GM12865 (cell line): Measurements from ENCODE around the gene CGNL1.

ENCODE experiments used
- DNase-seq: peaks from one replicate; pipeline ENCODE4 v3.0.0; 2010; ENCODE audit warnings: low read depth
- H3K4me3 ChIP-seq: 2 replicates; pipeline ENCODE4 v1.5.1; 2011; ENCODE audit warnings: mild to moderate bottlenecking, low read depth, low read length, control low read depth
- TF ChIP-seq, protein P1 (sequence below): IDR thresholded peaks from 2 replicates; pipeline ENCODE4 v1.5.1; 2011; ENCODE audit warnings: low read length, control low read depth, low read depth, inconsistent platforms; ENCODE audit not compliant: insufficient read depth; ENCODE audit errors: missing control alignments

Gene CGNL1

DNA sequence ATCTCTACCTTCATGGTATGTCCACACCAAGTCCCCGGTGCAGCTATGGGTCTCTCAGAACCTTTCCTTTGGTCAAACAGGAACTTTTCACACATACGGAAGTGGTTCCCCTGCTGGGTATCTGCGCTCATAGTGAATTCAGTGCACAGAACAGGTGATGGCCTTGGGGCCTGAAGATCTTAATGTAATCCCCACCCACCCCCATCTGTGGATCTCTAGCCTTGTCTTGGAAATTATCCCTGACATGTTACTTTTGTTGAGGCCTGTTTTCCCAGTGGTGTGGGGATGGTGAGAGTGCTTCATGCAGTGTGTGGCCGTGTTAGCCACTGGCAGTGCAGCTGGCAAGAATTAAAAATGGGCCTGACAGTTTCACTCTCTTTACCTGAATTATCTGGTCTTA, 143.5 kb downstream of the CGNL1 start:
- DNase-seq: no peak
- TF ChIP-seq, protein P1, sequence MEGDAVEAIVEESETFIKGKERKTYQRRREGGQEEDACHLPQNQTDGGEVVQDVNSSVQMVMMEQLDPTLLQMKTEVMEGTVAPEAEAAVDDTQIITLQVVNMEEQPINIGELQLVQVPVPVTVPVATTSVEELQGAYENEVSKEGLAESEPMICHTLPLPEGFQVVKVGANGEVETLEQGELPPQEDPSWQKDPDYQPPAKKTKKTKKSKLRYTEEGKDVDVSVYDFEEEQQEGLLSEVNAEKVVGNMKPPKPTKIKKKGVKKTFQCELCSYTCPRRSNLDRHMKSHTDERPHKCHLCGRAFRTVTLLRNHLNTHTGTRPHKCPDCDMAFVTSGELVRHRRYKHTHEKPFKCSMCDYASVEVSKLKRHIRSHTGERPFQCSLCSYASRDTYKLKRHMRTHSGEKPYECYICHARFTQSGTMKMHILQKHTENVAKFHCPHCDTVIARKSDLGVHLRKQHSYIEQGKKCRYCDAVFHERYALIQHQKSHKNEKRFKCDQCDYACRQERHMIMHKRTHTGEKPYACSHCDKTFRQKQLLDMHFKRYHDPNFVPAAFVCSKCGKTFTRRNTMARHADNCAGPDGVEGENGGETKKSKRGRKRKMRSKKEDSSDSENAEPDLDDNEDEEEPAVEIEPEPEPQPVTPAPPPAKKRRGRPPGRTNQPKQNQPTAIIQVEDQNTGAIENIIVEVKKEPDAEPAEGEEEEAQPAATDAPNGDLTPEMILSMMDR: no peak
- H3K4me3 ChIP-seq: no peak overlapping the region

DNA sequence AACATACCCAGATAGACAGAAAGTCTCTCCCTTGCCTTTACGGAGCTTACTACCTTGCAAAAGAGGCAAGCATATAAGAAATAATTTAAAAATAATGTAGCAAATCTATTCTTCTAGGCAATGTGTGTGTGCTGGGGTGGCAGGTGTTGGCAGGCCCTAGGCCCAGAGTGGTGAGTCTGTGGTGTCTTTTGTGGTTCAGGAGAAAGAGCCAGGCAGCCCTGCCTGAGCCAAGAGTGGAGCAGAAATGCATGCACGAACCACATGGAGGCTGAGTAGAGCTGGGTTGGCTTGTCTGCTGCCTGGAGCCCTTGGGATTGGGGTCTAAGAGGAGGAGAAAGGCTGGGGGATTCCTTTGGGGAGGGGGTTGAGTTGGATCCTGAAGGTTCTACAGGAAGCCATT, 145.2 kb downstream of the CGNL1 start:
- H3K4me3 ChIP-seq: no peak overlapping the region
- no peak for DNase-seq
- TF ChIP-seq, protein P1: no peak

DNA sequence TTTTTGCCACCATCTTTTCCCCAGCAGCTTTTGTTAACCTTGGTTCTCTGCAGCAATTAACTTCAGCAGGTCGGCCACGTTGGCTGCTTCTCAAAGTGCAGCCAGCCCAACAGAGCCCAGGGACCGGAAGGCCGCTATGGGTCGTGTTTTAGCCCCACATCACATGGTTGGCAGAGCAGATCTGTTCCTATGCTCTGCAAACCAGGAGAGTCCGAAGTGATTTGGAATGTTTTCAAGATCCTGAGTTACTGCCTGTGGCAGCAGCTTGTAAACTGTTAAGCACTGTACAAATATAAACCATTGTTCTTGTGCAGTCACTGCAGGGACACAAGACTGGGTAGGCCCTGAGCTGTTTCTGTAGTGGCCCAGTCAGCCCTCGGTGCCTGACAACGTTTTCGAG, 145.8 kb downstream of the CGNL1 start:
- no peak overlapping the region for H3K4me3 ChIP-seq
- TF ChIP-seq, protein P1: no peak

DNA sequence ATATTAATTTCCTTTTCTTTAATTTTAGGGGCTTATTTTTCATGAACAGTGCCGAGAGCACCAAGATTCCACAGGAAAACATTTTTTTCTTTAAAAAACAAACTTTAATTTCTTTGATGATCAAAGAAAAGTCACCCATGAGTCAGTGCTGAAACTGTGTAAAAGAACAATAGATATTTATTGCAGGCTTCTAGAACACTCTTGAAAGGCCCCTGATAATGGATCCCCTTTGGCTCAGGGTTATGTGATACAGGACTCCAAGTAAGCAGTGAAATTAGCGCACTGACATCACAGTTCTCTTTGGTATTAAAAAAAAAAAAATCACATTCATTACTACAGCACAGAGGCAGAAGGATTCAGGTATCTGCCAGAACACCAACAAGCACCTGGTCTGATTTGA, 149.3 kb downstream of the CGNL1 start:
- H3K4me3 ChIP-seq: no peak overlapping the region
- TF ChIP-seq, protein P1: no peak

More for the DNA sequence above, 145.8 kb downstream of the CGNL1 start:
- DNase-seq: no peak

DNA sequence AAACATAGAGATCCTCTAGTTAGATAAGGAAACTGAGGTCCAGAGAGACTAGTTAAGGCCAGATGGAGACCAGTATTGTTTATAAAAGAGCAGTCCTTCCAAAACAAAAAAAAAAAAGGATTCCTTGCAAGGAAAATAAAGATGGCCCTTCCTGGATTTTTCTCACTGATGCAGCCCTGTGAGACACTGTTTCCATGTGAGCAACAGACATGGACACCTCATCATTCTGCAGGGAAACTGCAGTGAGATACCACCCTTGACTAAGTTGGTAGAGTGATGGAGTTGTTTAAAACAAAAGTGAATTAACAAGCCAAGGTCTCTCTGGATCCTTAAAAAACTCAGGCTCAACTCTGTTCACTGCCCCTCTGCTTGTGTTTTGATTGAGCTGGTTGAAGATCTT, 149.8 kb downstream of the CGNL1 start:
- TF ChIP-seq, protein P1: no peak
- DNase-seq: no peak

More for the DNA sequence above, 149.3 kb downstream of the CGNL1 start:
- DNase-seq: no peak

DNA sequence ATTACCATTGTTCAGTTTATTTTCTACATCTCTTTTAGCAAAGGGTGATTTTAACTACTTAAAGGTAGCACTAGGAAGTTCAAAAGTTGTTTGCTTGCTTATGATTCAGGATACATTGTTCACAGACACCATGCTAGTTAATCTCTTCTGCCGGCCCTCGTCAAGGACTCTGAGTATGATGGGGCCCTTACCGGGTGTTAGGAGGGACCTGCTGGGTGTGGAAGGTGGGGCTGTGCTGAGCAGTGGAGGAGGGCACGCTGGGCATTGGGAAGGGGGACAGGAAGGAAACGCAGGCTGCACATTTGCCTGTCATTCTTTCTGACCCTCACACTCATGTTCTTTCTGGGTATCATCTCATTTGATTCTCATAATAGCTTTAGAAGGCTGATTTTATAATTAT, 150.3 kb downstream of the CGNL1 start:
- DNase-seq: no peak
- H3K4me3 ChIP-seq: no peak overlapping the region
- TF ChIP-seq, protein P1: no peak

More for the DNA sequence above, 149.8 kb downstream of the CGNL1 start:
- H3K4me3 ChIP-seq: no peak overlapping the region

DNA sequence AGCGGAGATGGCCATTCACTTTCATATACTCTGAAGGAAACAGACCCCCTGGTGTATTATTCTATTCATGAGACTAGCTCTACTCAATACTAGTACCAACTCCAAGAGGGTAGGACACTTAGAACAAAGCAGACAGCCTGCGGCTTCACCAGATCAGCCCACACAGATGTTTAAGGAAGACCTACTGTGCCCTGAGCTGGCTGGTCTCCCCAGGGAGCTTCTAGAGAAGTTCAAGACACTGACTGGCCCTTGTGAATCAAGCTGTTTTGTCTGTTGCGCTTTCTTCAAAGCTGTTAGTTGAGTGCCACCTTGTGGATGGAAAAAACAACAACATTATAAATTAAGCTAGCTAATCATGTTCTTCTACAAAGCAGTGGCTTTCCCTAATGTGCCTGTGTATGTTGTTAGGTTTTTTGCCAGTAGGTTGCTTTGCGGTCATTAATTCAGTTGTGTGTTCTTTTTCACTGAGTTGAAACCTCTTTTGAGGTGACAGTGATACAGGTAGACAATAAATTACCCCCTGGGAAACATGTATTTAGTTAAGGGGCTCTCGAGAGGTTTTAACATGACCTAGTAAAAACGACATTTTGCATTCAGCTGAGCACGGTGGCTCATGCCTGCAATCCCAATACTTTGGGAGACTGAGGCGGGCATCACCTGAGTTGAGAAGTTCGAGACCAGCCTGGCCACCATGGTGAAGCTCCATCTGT, 151.2 kb downstream of the CGNL1 start:
- TF ChIP-seq, protein P1: peak; percentile 52
- DNase-seq: peak; percentile 82
- no peak overlapping the region for H3K4me3 ChIP-seq
